GM19467 (cell line): ENCODE data around the gene USP12.
"Not testable (repeated sequence)": the region's sequence is repeated elsewhere in the genome, so short reads cannot be mapped to it uniquely, and the experiment has no call there.

Experiments
- ATAC-seq: cut with Tn5 transposase; IDR thresholded peaks from one replicate; pipeline ENCODE4 v1.9.1; 2021; ENCODE audit warnings: mild to moderate bottlenecking, moderate library complexity; ENCODE audit not compliant: unreplicated experiment

Gene USP12

DNA sequence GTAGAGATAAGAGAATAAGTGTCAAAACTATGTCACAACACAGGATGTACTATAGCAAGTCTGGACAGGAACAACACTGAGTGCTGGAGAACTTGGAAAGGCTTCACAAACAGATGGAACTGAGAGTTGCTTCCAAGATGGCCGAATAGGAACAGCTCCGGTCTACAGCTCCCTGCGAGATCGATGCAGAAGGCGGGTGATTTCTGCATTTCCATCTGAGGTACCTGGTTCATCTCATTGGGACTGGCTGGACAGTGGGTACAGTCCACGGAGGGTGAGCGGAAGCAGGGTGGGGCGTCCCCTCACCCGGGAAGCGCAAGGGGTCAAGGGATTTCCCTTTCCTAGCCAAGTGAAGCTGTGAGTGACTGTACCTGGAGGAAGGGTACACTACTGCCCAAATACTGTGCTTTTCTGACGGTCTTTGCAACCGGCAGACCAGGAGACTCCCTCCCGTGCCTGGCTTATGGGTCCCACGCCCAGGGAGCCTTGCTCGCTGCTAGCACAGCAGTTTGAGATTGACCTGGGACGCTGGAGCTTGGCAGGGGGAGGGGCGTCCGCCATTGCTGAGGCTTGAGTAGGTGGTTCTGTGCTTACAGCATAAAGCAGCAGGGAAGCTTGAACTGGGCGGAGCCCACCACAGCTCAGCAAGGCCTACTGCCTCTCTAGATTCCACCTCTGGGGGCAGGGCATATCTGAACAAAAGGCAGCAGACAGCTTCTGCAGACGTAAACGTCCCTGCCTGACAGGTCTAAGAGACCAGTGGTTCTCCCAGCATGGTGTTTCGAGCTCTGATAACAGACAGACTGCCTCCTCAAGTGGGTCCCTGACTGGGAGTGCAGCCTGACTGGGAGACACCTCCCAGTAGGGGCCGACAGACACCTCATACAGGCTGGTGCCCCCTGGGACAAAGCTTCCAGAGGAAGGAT, 46.0 kb downstream of the USP12 start:
- no peak for ATAC-seq

GRCh38 chr13:27124571-27124970, 47.0 kb downstream of the USP12 start:
- ATAC-seq, result no peak

DNA sequence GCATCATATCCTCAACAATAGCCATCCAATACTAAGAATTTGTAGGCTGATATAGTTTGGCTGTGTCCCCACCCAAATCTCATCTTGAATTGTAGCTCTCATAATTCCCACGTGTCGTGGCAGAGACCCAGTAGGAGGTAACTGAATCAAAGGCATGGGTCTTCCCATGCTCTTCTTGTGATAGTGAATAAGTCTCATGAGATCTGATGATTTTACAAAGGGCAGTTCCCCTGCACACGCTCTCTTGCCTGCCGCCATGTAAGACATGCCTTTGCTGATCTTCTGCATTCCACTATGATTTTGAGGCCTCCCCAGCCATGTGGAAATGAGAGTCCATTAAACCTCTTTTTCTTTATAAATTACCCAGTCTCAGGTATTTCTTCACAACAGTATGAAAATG, 48.2 kb downstream of the USP12 start:
- ATAC-seq, result not testable (repeated sequence)

- no peak for ATAC-seq
Measured at GRCh38 chr13:27122036-27122435, 49.6 kb downstream of the USP12 start.

GRCh38 chr13:27120811-27121210, 50.8 kb downstream of the USP12 start:
- no peak for ATAC-seq

GRCh38 chr13:27120011-27120410, 51.6 kb downstream of the USP12 start:
- ATAC-seq, result no peak

DNA sequence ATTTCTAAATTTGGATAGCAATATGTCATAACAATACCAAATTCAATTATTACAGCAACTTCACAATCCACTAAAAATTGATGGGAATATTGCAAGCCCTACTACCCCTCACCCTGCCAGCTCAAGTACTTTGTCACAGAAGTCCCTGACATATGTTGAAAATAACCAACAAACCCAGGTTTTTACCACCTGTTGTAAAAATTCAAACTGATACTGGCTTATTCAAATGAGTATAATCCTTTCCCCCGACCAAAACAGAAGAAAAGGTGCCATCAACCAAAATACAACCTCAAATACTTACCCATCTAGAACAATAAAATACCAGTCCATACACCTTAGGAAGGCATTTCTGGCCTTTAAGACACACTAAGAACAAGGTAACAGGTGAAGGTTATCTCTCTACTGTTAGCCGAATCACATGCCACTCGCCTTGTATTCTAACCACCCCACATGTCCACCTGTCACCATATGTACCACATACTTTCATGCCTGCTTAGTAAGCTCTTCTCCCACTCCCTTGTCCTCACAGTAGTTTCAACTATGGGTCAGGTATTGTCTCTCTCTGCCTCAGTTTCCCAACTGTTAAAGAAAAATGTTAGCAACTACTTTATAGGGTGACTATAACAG, 53.1 kb downstream of the USP12 start:
- no peak for ATAC-seq

- ATAC-seq, result no peak
Measured at GRCh38 chr13:27117952-27118351, 53.7 kb downstream of the USP12 start.

DNA sequence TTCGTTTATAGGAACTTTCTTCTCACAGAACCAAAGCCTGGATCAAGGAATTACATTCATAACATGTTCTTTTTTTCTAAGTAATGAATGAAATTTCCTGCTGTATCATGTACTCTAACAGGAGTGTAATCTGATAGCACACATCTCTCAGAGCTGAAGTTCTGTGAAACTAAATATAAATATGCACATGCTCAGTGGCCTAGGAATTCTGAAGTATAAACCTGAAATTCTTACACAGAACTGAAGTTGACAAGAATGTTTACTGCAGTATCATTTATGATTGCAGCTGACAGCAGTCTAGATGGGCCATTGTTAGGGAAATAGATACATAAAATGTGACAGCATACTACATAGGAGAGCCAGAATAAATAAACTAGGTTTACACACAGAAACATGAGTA, 54.5 kb downstream of the USP12 start:
- ATAC-seq, result no peak

- ATAC-seq, result no peak
Measured at GRCh38 chr13:27113436-27113835, 58.2 kb downstream of the USP12 start.

DNA sequence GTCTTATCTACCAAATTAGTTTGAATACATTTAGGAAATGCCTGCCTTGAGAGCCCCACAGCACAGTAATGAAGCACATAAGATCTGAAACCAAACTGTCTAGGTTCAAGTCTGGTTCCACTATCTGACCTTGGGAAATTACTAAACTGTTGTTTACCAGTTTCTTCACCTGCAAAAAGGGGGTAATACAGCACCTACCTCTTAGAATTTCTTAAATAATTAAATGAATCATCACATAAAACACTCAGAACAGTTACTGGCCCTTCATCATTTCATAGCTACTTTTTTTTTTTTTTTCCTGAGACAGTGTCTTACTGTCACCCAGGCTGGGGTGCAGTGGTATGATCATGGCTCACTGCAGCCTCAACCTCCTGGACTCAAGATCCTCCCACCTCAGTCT, 59.6 kb downstream of the USP12 start:
- no peak for ATAC-seq

- no peak for ATAC-seq
Measured at GRCh38 chr13:27110056-27110746, 61.4 kb downstream of the USP12 start.

DNA sequence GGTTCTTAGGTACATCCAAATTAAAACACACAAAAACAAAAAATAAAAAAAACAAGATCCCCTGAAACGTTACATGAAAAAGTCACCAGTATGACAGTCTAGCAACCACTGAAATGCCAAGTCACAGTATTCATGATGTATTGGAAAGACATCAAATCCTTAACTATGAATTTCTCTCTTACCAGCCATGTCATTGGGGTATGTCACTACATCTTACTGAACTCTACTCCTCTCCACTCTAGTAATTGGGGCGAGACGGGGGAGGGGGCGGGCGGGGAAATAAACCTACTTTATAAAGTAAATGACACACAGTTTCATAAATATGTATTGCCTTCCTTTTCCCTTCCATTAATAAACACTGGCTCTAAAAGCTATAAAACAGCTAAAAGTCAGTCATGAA, 65.5 kb downstream of the USP12 start:
- ATAC-seq, result no peak

- ATAC-seq, result no peak
Measured at GRCh38 chr13:27104606-27105005, 67.0 kb downstream of the USP12 start.

DNA sequence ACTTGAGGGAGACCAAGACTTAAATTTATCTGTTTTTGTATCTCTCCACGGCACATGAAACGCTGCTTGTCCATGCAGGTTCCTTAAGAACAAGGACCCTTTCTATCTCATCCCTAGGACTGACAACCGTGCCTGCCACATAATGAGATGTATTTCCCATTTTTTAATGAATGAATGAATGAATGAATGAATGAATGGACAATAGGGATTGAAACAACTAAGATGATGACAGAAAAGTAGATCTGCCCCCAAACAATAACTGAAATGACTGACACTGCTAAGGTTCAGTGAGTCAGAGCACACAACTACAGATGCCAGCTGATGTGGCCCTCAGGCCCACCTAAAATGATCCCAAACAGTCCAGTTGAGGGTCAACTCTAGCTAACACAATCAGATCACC, 69.8 kb downstream of the USP12 start:
- no peak for ATAC-seq

GRCh38 chr13:27101289-27101688, 70.3 kb downstream of the USP12 start:
- no peak for ATAC-seq

DNA sequence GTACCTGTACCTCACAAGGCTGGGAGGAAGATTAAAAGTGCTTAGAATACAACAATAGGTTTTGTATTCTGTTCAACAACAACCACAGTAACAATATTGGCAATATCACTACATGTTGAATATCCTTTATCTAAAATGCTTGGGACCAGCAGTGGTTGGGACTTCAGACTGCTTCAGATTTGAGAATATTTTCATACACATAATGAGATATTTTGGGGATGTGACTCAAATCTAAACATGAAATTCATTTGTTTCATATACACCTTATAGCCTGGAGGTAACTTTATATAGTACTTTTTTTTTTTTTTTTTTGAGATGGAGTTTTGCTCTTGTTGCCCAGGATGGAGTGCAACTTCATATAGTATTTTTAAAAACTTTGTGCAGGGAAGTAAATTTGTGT, 73.9 kb downstream of the USP12 start:
- no peak for ATAC-seq

DNA sequence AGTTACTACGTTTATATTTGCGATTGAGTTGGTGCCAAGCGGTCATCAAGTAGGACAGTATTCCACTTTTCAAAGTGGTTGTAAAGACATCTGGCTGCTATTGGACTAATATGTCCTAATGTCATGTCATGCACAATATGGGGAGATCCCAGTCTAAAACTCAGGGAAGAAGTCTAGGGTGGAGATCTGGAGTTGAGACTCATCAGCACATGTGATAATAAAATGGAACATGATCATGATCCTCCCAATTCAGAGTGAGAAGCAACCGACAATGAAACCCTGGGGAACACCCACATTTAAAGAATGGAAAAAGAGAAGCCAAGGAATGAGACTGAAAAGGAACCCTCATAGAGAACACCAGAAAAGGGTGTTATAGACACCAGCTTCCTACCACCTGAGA, 80.2 kb downstream of the USP12 start:
- no peak for ATAC-seq

DNA sequence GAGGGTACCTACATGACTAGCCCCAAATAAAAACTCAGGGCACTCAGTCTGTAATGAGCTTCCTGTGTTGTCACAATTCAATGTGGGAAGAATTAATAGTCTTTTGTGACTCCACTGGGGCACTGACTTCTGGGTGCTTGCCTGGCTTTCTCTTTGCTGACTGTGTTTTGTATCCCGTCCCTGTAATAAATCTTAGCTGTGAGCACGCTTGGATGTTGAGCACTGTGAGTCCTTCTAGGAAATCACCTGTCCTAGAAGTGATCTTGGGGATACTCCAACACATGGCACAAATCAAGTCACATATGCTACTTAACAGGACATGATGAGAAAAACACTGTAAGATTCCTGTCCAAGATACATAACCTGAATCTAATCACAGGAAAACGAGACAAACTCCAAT, 83.0 kb downstream of the USP12 start:
- ATAC-seq, result no peak

DNA sequence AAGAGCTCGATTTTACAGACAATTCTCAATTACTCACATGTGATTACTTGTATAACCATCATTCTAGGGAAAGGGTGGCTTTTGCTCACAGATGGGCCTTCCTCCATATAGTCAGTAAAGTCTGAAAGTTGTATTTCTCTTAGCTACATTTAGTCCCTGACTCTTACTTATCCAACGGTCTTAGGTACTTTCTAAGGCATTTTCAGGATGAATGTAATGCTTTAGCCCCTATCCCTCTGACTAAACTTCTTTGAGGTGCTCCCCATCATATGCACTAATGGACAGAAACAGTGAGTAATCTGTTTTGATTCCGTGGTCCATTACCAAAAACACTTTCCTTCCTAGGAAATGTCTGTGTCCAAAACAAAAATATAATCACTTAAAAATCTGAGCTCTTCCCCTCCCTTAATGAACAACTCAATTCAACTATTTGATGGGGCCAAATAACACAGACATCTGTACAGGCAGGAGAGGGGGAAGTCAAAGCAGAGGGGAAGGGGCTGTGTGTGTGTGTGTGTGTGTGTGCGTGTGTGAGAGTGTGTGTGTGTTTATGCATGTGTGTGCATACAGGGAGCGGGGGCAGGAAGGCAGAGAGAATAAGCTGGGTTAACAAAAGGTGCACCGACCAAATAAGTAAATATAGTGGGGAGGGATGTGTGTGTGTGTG, 84.9 kb downstream of the USP12 start:
- no peak for ATAC-seq

GRCh38 chr13:27083183-27083582, 88.4 kb downstream of the USP12 start:
- no peak for ATAC-seq
